ENCODE results near the gene RAB11FIP4. TPM values are rescaled to one million over a fixed set of nuclear protein-coding genes. Genes with fewer than 3 reads are reported as not detected.

The RAB11FIP4 gene
- total and polyA plus RNA-seq, 4 donors = 5.2 to 19.1 (median 12.8) TPM

DNA sequence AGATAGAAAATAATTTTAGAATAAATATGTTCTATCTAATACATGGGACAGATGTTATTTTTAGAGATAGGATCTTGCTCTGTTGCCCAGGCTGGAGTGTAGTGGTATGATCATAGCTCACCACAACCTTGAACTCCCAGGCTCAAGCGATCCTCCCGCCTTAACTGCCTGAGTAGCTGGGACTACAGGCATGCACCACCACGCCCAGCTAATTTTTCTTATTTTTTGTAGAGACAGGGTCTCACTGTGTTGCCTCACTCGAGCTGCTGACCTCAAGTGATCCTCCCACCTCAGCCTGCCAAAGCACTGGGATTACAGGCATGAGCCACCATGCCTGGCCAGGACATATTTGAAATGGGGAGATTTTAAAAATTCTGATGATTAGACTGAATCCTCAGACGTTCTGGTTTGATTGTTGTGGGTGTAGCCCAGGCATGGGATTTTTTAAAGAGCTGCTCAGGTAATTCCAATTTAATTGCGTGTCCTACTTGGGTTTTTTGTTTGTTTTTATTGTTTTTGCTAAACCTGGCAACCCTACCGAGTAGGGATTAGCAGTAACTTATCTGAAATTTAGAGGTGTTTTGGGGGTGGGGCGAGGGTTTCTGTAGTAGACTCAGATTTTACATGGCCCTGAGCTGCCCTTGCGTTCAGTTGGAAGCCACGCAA lies 142.9 kb downstream of the RAB11FIP4 start:
- Histone ChIP-seq H3K36me3 (ENCODE audit: control insufficient read depth in 4 of 4, insufficient read depth in 4 of 4, low read length in 4 of 4) (peaks cover 0 to 19% (median 0%) of the 10 kb centered on the region in 4 donors), H3K4me1 (ENCODE audit: control insufficient read depth in 5 of 5, insufficient read depth in 5 of 5, low read length in 5 of 5) (peaks cover 0 to 15% (median 0%) of the 10 kb centered on the region in 5 donors), H3K4me3 (no peak overlapping the region), H3K9me3 (ENCODE audit: control insufficient read depth in 4 of 4, insufficient read depth in 3 of 4, low read length in 3 of 4) (no peaks in the 10 kb centered on the region), H3K27ac (ENCODE audit: low read depth in 1 of 2, low read length in 1 of 2) (no peak overlapping the region), H3K27me3 (ENCODE audit: control insufficient read depth in 3 of 3, insufficient read depth in 3 of 3, low read length in 2 of 3) (no peaks in the 10 kb centered on the region), H3K9ac (ENCODE audit: insufficient read depth in 1 of 2, low read length in 2 of 2) (no peak overlapping the region)
- WGBS, 2 donors = 83 to 86% methylated on average over 10 of the region's 10 CpGs
- no peak for ATAC-seq (ENCODE audit: insufficient read depth, low FRiP score)
- no peak for DNase-seq
- TF ChIP-seq, protein P1, sequence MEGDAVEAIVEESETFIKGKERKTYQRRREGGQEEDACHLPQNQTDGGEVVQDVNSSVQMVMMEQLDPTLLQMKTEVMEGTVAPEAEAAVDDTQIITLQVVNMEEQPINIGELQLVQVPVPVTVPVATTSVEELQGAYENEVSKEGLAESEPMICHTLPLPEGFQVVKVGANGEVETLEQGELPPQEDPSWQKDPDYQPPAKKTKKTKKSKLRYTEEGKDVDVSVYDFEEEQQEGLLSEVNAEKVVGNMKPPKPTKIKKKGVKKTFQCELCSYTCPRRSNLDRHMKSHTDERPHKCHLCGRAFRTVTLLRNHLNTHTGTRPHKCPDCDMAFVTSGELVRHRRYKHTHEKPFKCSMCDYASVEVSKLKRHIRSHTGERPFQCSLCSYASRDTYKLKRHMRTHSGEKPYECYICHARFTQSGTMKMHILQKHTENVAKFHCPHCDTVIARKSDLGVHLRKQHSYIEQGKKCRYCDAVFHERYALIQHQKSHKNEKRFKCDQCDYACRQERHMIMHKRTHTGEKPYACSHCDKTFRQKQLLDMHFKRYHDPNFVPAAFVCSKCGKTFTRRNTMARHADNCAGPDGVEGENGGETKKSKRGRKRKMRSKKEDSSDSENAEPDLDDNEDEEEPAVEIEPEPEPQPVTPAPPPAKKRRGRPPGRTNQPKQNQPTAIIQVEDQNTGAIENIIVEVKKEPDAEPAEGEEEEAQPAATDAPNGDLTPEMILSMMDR (IDR thresholded peaks at IDR 0.05; ENCODE audit: control extremely low read depth, extremely low read depth) = no peak

DNA sequence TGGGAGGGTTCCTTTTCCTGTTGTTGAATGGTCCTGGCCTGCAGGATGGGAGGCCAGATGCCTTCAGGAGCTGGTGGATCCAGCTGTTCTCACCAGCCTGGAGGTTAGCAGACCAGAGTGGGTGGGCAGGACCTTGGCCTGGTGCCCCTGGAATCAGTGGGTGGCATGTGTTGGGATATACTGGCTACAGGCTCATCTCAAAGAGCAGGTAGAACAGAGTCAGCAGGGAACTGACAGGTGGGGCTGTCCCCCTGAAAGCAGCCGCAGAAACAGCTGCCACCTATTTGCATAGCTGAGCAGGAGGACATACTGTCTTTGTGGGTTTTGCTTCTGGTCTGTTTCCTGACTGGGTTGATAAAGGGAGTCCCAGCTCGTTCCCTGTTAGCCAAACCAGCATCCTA lies 144.1 kb downstream of the RAB11FIP4 start:
- no peak overlapping the region for H3K27ac ChIP-seq (ENCODE audit: low read depth in 1 of 2, low read length in 1 of 2)
- 38 to 55% methylated on average over 2 of the region's 2 CpGs for WGBS, 2 donors
- no peaks in the 10 kb centered on the region for H3K9me3 ChIP-seq (ENCODE audit: control insufficient read depth in 4 of 4, insufficient read depth in 3 of 4, low read length in 3 of 4)
- H3K27me3 ChIP-seq (ENCODE audit: control insufficient read depth in 3 of 3, insufficient read depth in 3 of 3, low read length in 2 of 3) = no peaks in the 10 kb centered on the region
- ATAC-seq (ENCODE audit: insufficient read depth, low FRiP score) = no peak
- peaks cover 0 to 9% (median 0%) of the 10 kb centered on the region in 5 donors for H3K4me1 ChIP-seq (ENCODE audit: control insufficient read depth in 5 of 5, insufficient read depth in 5 of 5, low read length in 5 of 5)
- no peak overlapping the region for H3K9ac ChIP-seq (ENCODE audit: insufficient read depth in 1 of 2, low read length in 2 of 2)
- TF ChIP-seq, protein P1 (IDR thresholded peaks at IDR 0.05; ENCODE audit: control extremely low read depth, extremely low read depth) = no peak
- peaks cover 0 to 12% (median 0%) of the 10 kb centered on the region in 4 donors for H3K36me3 ChIP-seq (ENCODE audit: control insufficient read depth in 4 of 4, insufficient read depth in 4 of 4, low read length in 4 of 4)
- DNase-seq = no peak
- no peak overlapping the region for H3K4me3 ChIP-seq

DNA sequence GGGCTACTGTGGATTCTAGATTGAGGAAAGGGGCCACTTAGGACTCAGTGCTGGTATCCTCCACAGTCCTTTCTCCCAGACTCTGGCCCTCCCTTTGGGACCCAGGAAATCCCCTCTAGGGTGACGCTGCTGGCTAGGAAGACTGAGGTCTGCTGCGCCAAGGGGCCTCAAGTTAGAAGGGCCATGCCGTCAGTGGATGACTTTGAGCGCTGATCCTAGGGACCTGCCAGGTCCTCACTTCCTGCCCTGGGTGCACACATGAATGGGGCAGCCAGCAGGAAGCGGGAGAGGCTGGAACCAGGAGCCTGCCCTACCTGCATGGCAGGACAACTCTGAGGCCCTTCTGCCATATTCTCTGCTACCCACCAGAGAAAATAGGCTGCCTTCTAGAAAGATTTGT lies 145.0 kb downstream of the RAB11FIP4 start:
- WGBS, 2 donors = 92 to 93% methylated on average over 5 of the region's 5 CpGs
- H3K27ac ChIP-seq (ENCODE audit: low read depth in 1 of 2, low read length in 1 of 2) = no peak overlapping the region
- ATAC-seq (ENCODE audit: insufficient read depth, low FRiP score) (no peak), DNase-seq (no peak)
- H3K36me3 ChIP-seq (ENCODE audit: control insufficient read depth in 4 of 4, insufficient read depth in 4 of 4, low read length in 4 of 4) = peaks cover 0 to 5% (median 0%) of the 10 kb centered on the region in 4 donors
- no peak overlapping the region for H3K9ac ChIP-seq (ENCODE audit: insufficient read depth in 1 of 2, low read length in 2 of 2)
- no peak overlapping the region for H3K4me3 ChIP-seq
- no peaks in the 10 kb centered on the region for H3K27me3 ChIP-seq (ENCODE audit: control insufficient read depth in 3 of 3, insufficient read depth in 3 of 3, low read length in 2 of 3)
- H3K9me3 ChIP-seq (ENCODE audit: control insufficient read depth in 4 of 4, insufficient read depth in 3 of 4, low read length in 3 of 4) = no peaks in the 10 kb centered on the region
- peaks cover 0 to 8% (median 0%) of the 10 kb centered on the region in 5 donors for H3K4me1 ChIP-seq (ENCODE audit: control insufficient read depth in 5 of 5, insufficient read depth in 5 of 5, low read length in 5 of 5)
- TF ChIP-seq, protein P1 (IDR thresholded peaks at IDR 0.05; ENCODE audit: control extremely low read depth, extremely low read depth) = no peak

Data from lung (tissue), 12 donors.